GM21529 (cell line): ENCODE results near the gene OSER1.
"Not testable (repeated sequence)": the region's sequence is repeated elsewhere in the genome, so short reads cannot be mapped to it uniquely, and the experiment has no call there.

ENCODE experiments used
- ATAC-seq: cut with Tn5 transposase; IDR thresholded peaks from one replicate; pipeline ENCODE4 v1.9.1; 2021; ENCODE audit not compliant: unreplicated experiment

Gene OSER1

GRCh38 chr20:44210406-44211176 lies at the start of gene OSER1:
TSS of gene OSER1 (minus strand) at chr20:44210771. CDS start at chr20:44206957, 3,814 bp downstream.
- peak; percentile 82 for ATAC-seq

GRCh38 chr20:44258226-44258890 lies 47.8 kb upstream of the OSER1 start:
- no peak for ATAC-seq

GRCh38 chr20:44256961-44257360 lies 46.4 kb upstream of the OSER1 start:
- ATAC-seq = no peak

GRCh38 chr20:44255942-44256341 lies 45.4 kb upstream of the OSER1 start:
- ATAC-seq = no peak

GRCh38 chr20:44254073-44254472 lies 43.5 kb upstream of the OSER1 start:
- ATAC-seq = no peak

- no peak for ATAC-seq
These were observed 43.0 kb upstream of the OSER1 start for GRCh38 chr20:44253528-44253927.

GRCh38 chr20:44251284-44251683 lies 40.7 kb upstream of the OSER1 start:
- ATAC-seq = no peak

GRCh38 chr20:44248410-44248759 lies 37.8 kb upstream of the OSER1 start:
- ATAC-seq = no peak

GRCh38 chr20:44247586-44248409 lies 37.2 kb upstream of the OSER1 start:
- ATAC-seq = no peak

- no peak for ATAC-seq
These were observed 36.6 kb upstream of the OSER1 start, which contains the start of gene GDAP1L1 for GRCh38 chr20:44247131-44247571. TSS of gene GDAP1L1 (plus strand) at chr20:44247308. CDS start at chr20:44247335, 27 bp downstream.

GRCh38 chr20:44245977-44246376 lies 35.4 kb upstream of the OSER1 start:
- ATAC-seq = no peak

- no peak for ATAC-seq
These were observed 31.2 kb upstream of the OSER1 start for GRCh38 chr20:44241796-44242195.

- ATAC-seq = not testable (repeated sequence)
These were observed 26.3 kb upstream of the OSER1 start for GRCh38 chr20:44236840-44237239.

GRCh38 chr20:44235702-44236101 lies 25.1 kb upstream of the OSER1 start:
- no peak for ATAC-seq

GRCh38 chr20:44234566-44235317 lies 24.2 kb upstream of the OSER1 start:
- no peak for ATAC-seq

- no peak for ATAC-seq
These were observed 23.0 kb upstream of the OSER1 start for GRCh38 chr20:44233436-44234016.

GRCh38 chr20:44232469-44232856 lies 21.9 kb upstream of the OSER1 start:
- not testable (repeated sequence) for ATAC-seq

GRCh38 chr20:44231713-44232468 lies 21.3 kb upstream of the OSER1 start:
- ATAC-seq = no peak

GRCh38 chr20:44231193-44231592 lies 20.6 kb upstream of the OSER1 start:
- ATAC-seq = no peak
